HEK293 (cell line): ENCODE results near the gene BCL6.

Source experiments
- ZNF112 ChIP-seq: fragments of 450-650 bp; formaldehyde crosslinking; IDR thresholded peaks from 2 replicates; pipeline ENCODE4 v1.5.0; 2017; ENCODE audit warnings: missing biosample characterization, missing genetic modification characterization
- ZNF146 ChIP-seq: fragments of 450-650 bp; formaldehyde crosslinking; IDR thresholded peaks from 2 replicates; pipeline ENCODE4 v1.5.1; 2016; ENCODE audit warnings: missing biosample characterization, missing genetic modification characterization
- ZNF561 ChIP-seq: fragments of 450-650 bp; IDR thresholded peaks from 2 replicates; pipeline ENCODE4 v1.5.1; 2018; ENCODE audit warnings: missing biosample characterization, missing genetic modification characterization, borderline replicate concordance
- ZNF768 ChIP-seq: fragments of 450-650 bp; formaldehyde crosslinking; IDR thresholded peaks from 2 replicates; pipeline ENCODE4 v1.5.1; 2018; ENCODE audit warnings: missing biosample characterization, mild to moderate bottlenecking, missing genetic modification characterization
- TF ChIP-seq, protein P1 (sequence below): IDR thresholded peaks from 2 replicates; pipeline ENCODE4 v1.6.1; 2011; ENCODE audit warnings: mild to moderate bottlenecking, low read depth, low read length, borderline replicate concordance
- TF ChIP-seq, protein P2 (sequence below): fragments of 450-650 bp; formaldehyde crosslinking; IDR thresholded peaks from 2 replicates; pipeline ENCODE4 v1.5.1; 2016; ENCODE audit warnings: missing biosample characterization, missing genetic modification characterization

DNA sequence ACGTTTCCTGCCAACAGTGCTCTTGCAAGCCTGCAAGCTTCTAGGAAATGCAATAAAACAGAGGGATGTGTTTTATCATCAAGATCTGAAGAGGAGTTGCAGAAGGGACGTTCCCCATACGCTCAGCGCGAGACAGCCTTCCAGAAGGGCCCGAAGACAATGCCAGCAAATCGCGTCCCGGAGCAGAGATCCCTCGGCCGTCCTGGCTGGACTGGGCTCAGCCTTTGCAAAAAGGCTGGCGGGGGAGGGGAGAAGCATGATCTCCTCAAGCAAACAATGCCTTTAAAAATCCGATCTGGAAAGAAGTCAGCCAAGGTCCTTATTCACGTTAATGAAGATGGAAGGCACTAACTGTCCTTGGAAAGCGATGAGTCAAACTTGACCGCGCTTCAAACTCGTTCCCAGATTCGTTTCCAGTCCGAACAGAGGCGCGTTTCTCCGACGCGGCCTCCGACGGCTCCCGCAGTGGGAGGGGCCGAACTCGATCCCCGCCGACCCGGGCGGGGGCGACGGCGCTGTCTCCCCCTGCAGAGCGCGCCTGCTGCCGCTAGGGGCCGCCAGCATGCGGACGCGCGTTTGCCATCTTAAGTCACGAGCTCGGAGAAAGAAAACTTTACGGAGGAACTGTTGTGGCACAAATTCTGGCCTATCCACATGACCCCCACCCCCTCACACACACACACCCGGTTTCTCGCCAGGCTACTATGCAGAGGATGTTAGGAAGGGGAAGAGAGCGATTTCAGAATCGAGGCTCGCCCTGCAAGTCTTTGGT is 5.5 kb downstream of the BCL6 start:
- TF ChIP-seq ZNF768 (tag by site-specific recombination) (no peak), ZNF561 (tag by site-specific recombination) (no peak; the same call in 1 of the 2 replicates), ZNF112 (no peak), ZNF146 (tag by site-specific recombination) (peak; percentile 14; the same call in 1 of the 2 replicates)
- TF ChIP-seq, protein P1, sequence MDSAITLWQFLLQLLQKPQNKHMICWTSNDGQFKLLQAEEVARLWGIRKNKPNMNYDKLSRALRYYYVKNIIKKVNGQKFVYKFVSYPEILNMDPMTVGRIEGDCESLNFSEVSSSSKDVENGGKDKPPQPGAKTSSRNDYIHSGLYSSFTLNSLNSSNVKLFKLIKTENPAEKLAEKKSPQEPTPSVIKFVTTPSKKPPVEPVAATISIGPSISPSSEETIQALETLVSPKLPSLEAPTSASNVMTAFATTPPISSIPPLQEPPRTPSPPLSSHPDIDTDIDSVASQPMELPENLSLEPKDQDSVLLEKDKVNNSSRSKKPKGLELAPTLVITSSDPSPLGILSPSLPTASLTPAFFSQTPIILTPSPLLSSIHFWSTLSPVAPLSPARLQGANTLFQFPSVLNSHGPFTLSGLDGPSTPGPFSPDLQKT, result no peak
- TF ChIP-seq, protein P2, sequence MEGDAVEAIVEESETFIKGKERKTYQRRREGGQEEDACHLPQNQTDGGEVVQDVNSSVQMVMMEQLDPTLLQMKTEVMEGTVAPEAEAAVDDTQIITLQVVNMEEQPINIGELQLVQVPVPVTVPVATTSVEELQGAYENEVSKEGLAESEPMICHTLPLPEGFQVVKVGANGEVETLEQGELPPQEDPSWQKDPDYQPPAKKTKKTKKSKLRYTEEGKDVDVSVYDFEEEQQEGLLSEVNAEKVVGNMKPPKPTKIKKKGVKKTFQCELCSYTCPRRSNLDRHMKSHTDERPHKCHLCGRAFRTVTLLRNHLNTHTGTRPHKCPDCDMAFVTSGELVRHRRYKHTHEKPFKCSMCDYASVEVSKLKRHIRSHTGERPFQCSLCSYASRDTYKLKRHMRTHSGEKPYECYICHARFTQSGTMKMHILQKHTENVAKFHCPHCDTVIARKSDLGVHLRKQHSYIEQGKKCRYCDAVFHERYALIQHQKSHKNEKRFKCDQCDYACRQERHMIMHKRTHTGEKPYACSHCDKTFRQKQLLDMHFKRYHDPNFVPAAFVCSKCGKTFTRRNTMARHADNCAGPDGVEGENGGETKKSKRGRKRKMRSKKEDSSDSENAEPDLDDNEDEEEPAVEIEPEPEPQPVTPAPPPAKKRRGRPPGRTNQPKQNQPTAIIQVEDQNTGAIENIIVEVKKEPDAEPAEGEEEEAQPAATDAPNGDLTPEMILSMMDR (tag by site-specific recombination), result peak; percentile 89
